ENCODE results near the gene ACOD1.

DNA sequence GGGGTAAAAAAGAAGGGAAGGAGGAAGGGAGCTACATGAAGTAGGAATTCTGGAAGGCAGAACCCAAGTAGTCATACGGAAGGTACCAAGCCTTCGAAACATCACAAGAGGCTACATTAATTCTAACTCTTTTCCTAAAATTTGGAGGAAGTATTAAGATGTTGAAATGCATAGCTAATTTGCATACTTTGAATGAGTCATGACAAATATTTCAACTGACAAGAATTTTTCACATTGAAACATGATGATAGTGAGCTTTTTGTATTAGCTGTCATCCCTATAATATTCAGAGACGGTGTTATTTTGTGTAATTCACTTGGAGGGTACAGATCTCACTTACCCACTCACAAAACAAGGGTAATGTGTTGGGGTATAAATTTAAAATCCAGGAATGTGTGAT lies 9.1 kb upstream of the ACOD1 start:
- TF ChIP-seq, protein P1, sequence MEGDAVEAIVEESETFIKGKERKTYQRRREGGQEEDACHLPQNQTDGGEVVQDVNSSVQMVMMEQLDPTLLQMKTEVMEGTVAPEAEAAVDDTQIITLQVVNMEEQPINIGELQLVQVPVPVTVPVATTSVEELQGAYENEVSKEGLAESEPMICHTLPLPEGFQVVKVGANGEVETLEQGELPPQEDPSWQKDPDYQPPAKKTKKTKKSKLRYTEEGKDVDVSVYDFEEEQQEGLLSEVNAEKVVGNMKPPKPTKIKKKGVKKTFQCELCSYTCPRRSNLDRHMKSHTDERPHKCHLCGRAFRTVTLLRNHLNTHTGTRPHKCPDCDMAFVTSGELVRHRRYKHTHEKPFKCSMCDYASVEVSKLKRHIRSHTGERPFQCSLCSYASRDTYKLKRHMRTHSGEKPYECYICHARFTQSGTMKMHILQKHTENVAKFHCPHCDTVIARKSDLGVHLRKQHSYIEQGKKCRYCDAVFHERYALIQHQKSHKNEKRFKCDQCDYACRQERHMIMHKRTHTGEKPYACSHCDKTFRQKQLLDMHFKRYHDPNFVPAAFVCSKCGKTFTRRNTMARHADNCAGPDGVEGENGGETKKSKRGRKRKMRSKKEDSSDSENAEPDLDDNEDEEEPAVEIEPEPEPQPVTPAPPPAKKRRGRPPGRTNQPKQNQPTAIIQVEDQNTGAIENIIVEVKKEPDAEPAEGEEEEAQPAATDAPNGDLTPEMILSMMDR (conservative IDR thresholded peaks at IDR 0.05): no peak
- TF ChIP-seq ZFX (IDR thresholded peaks at IDR 0.05): no peak
